Right lobe of liver (tissue), 4 donors: ENCODE measurements around the gene HDAC7.

Experiments
- CTCF ChIP-seq, 4 donors: fragments of 200-600 bp in 3 of 4; fragments of 450-650 bp in 1 of 4; IDR thresholded peaks; one replicate each; pipeline versions ENCODE4 v1.5.1 to v1.8.0; 2016 to 2022; ENCODE audit warnings: antibody characterized with exemption in 4 of 4, mild to moderate bottlenecking in 2 of 4
- POLR2A ChIP-seq: fragments of 450-650 bp; IDR thresholded peaks from one replicate; pipeline ENCODE4 v1.6.1; 2017; ENCODE audit warnings: antibody characterized with exemption, mild to moderate bottlenecking
- donor health status: DM: no; HTN: no; CAD: no.
- donor health status: DM: no; HTN: no; CAD: no.
- donor health status: DM: no; HTN: yes; CAD: no.

- TF ChIP-seq POLR2A (peak; percentile 77), CTCF (IDR thresholded peaks at IDR 0.05) (no peak)
Measured at GRCh38 chr12:47819896-47820630, at the start of gene HDAC7.
